Inferior parietal cortex (tissue), 1 donor: ENCODE data around the gene NTM.
"Not testable (repeated sequence)": the region's sequence is repeated elsewhere in the genome, so short reads cannot be mapped to it uniquely, and the experiment has no call there.

Experiments
- DNase-seq: peaks from one replicate; pipeline ENCODE4 v3.0.0-alpha.2; 2016; ENCODE audit errors: extremely low spot score

Gene NTM

GRCh38 chr11:131422029-131422428 lies 51.6 kb downstream of the NTM start:
- DNase-seq, result no peak

DNA sequence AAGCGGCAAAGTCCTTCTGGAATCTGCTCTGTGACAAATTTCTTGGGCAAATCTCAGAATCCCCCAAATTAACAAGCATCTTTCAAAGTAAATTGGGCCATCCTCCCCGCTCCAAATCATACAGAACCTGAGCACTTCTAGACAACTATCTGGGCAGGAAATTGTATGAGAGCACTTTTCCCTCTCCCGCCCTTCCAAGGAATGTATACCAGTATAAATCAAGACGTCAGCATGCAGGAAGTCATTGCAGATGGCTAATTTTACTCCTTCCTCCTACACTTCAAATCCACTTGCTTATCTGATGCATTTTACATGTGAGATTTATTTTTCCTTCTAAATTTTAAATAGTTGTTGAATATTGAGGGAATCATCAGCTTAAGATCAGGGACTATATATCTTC lies 52.1 kb downstream of the NTM start:
- no peak for DNase-seq

DNA sequence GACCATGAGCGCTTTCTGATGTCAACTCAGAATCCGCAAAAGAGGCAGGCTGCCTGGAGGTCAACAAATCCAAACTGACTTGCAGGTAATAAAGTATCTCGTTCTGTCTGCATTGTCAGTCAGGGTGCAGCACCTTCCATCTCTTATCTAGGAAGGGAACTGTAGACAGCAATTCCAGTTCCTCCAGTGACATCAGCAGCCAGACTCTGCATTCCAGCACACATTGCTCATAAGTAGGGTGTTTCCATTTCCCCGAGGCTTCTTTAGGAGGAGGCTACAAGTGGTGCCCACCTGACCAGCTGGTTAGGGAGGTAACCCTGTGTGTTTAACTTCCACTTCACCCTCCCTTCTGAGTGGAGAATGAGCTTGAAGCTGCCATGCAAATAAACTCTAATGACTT lies 53.3 kb downstream of the NTM start:
- no peak for DNase-seq

GRCh38 chr11:131424257-131424876 lies 54.0 kb downstream of the NTM start:
- not testable (repeated sequence) for DNase-seq

DNA sequence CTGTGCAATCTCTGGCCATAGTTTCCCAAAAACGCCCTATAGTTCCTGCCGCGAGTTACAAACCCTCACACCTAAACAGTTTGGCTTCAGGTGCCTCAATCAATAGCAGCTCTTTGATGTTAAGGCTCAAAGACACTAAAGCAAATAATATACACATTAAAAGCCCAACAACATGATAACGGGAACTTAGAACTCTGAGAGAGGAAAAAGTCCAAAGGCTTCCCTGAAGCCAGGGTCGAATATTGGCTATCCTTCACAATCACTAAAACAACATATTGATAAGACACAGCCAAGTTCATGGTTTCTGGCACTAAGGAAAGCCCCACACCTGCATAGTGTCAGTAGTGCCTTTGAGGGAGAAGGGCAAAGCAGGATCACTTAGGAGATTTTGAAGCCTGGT lies 54.9 kb downstream of the NTM start:
- no peak for DNase-seq

DNA sequence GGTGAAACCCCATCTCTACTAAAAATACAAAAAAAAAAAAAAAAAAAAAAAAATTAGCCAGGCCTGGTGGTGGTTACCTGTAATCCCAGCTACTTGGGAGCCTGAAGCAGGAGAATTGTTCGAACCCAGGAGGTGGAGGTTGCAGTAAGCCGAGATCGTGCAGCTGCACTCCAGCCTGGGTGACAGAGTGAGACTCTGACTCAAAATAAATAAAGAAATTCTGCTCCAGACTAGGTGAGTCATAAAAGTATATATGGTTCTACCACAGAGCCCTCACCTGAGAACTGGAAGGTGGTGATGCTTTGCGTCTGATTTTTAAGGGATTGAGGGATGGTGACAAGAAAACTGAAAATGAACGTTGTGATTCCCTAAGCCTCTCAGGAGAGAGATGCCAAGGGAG lies 58.4 kb downstream of the NTM start:
- no peak for DNase-seq

GRCh38 chr11:131430473-131431208 lies 60.2 kb downstream of the NTM start:
- no peak for DNase-seq

GRCh38 chr11:131441051-131441810 lies 70.8 kb downstream of the NTM start:
- peak; percentile 40 for DNase-seq

- DNase-seq, result no peak
These were observed 76.3 kb downstream of the NTM start for GRCh38 chr11:131446590-131447275.

DNA sequence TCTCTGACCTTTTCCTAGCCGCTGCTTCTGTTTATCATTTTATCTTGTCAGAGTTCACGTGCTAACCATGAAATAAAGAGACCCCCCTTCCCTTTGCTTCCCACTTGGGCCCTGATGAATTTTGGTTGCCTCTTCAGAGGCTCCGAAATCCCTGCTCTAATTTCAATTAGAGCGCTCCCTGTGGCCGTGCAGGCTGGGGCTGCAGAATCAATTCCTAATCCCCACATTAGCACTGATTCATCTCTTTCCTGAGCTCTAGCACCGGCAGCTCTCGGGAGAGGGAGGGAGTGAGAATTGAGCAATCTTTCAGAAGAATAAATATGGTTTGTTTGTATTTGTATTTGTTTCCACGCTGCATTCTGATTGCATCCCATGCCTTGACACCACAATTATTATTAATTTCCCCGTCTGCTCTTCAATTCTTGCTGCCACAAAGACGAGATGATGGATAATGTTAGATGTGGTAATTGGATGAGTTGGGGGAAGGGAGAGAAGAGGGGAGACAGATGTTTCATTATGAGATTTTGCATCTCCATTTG lies 76.9 kb downstream of the NTM start:
- no peak for DNase-seq

GRCh38 chr11:131447898-131448297 lies 77.5 kb downstream of the NTM start:
- no peak for DNase-seq

- no peak for DNase-seq
These were observed 78.9 kb downstream of the NTM start for GRCh38 chr11:131449036-131450019.

DNA sequence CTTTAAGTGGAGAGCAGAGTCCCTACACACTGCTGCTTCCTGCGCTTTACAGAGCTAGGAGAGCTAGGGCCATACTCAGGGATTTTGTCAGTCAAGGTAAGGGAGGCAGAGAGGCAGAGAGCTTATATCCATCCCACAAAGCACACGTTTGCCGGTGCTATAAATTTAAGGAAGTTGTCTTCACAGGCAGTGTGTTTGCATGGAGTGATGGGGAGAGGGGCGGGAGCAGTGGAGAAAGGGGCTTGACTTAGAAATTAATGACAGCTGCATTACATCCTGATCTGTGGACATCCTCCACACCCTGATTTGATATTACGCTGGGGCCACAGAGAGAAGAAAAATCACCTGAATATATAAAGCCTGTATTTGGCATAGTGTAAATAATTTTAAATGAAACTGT lies 84.1 kb downstream of the NTM start:
- no peak for DNase-seq

- no peak for DNase-seq
These were observed 84.6 kb downstream of the NTM start for GRCh38 chr11:131454989-131455388.

DNA sequence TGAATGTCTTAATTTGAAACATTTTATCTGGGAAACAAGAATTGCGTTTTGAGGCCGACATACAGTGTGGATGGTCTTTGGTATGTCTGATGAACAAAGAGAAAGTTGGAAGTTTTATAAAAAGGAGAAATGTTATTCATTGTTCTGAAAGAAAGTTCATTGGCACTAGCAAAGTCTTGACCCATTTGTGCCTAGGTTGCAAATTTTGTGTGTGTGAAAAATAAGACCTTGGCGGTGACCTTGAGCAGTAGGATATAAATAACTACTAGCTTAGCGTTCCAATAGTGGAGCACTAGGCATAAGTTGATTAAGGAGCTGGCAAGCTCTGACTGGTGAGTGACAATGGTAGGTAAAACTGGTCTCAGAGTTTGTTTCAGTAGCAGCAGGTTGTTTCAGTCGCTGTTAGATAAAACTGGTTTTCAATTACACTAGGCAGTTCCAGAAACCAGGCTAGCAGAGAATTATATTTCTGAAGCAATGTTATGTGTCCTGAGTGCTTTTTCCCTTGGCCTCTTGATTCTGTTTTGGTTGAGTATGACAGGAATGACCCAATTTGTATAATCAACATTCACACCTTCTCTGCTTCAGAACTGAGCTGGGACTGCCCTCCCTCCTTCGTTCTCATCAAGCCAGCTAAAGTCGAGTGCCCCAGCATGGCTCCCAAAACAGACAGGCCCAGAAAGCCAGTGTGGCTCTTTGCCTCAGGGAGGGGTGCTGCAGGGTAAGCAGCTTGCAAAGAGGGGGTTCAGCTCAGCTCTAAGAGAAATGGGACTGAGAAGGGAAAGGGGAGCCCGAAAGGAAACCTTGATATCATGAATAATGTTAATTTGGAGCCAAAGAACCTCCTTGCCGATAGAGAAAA lies 85.7 kb downstream of the NTM start:
- DNase-seq, result no peak

- no peak for DNase-seq
These were observed 86.7 kb downstream of the NTM start for GRCh38 chr11:131457163-131457562.

- no peak for DNase-seq
These were observed 88.0 kb downstream of the NTM start for GRCh38 chr11:131458421-131458820.

DNA sequence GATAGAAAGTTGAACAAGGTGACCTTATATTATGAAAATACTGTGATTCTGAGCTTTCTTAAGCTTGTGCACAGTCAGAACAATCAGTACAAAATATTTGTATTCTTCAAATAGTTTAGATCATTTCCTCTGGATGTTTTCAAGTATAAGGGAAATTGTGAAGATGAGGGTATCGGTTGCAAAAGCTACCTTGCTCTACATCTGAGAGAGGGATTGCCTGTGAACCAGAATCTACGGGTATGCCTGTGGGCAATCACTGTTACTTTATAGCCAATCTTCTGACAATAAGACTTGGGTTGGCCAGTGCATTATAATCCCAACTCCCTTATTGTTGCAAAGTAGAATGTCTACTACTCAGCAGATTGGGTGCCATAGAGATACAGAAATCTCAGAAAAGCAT lies 90.5 kb downstream of the NTM start:
- no peak for DNase-seq

DNA sequence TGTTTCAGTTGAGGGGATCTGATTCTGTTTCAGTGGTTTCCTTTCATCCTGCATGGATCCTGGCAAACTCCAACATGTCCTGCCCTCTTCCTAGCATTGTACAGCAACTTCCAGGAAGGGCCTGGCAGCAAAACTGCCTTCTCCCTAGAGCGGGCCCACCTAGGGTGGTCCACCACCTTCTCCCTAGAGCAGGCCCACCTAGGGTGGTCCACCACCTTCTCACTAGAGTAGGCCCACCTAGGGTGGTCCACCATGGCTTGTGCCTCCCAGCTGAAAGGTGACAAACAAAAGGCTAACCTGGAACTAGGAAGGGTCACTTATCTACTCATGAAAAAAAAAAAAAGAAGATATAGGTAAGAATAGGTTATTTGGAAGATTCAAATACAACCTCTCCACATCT lies 92.2 kb downstream of the NTM start:
- no peak for DNase-seq

DNA sequence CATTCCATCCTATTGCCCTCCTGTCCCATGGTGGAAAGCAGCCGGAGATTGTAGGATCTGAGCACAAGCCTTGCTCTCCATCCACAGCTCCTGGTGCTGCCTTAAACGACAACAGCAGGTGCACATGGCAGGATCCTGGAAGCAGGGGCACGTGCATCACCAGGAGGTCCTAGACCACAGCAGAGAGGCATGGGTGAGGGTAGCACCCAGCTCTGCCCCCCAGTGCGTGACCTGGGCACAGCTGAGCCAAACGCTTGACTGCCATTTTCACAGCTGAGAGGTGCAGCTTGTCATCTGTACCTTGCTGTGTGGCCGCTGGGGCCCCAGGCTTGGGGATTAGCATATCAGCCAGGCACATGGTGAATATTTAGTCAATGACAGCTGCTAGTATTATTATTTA lies 92.7 kb downstream of the NTM start:
- DNase-seq, result no peak
